Activated T-helper 9 cell treated with anti-CD3 and anti-CD28 coated beads, Interleukin-2, amount 50 U/mL, for 16 hours (primary cell): ENCODE results near the gene HOXD11.

ENCODE experiments used
- DNase-seq: peaks from one replicate; pipeline ENCODE4 v3.0.0-alpha.2; 2020; ENCODE audit warnings: low read depth

HOXD11 gene

GRCh38 chr2:176105730-176106580, 1.1 kb upstream of the HOXD11 start:
- DNase-seq: no peak

DNA sequence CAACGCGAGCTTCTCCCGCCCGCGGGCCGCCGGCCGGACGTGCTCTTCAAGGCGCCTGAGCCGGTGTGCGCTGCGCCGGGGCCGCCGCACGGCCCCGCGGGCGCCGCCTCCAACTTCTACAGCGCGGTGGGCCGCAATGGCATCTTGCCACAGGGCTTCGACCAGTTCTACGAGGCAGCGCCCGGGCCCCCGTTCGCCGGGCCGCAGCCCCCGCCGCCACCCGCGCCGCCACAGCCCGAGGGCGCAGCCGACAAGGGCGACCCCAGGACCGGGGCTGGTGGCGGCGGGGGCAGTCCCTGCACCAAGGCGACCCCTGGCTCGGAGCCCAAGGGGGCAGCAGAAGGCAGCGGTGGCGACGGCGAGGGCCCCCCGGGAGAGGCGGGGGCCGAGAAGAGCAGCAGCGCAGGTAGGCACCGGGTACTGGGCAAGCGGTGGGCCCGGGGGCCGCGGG, 676 bp downstream of the HOXD11 start:
- no peak for DNase-seq

DNA sequence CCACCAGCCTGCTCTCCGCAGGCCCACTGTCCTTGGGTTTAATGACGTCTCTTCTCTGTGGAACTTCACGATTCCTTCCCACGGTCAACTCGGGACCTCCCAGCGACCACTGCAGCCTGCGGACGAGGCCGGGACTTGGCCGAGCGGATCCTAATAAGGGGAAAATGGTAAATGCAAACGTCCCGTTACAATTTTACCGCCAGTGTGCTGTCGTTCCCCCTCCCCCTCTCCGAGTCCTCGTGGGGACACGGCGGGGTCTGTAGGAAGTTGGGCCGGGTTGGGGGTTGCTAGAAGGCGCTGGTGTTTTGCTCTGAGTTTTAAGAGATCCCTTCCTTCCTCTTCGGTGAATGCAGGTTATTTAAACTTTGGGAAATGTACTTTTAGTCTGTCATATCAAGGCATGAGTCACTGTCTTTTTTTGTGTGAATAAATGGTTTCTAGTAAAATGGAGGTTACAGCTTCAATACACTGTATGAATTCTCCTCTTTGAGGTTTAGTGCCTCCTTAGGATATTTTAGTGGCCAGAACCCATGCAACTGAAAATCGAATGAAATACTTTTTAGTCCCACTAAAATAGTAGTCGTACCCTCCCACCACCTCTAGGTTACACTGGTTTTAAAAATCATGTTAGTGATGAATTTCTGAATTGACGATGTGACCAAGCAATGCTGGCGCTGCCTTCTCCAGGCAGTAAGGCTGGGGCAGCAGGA, 2.3 kb downstream of the HOXD11 start:
- DNase-seq: no peak

DNA sequence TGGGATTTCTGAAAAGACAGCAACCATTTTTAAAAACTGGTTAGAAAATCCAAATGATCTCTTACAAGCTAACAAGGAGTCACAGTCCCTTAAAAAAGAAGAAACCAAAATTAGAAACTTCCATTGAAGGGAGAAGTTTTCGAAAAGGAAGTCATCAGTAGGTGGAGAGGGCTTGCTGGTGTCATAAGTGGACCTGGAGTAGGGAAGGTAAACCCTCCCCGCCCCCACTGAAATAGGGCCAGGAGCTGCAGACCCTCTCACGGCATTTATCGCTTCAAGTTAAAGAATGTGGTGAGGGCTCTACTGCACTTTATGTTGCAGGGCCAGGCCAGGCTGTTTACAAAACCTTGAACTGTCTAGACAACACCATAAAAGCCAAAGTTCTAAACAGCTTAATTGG, 2.9 kb downstream of the HOXD11 start:
- no peak for DNase-seq

GRCh38 chr2:176110415-176111308, 3.6 kb downstream of the HOXD11 start:
- DNase-seq: no peak

- no peak for DNase-seq
These were observed 4.2 kb downstream of the HOXD11 start for GRCh38 chr2:176111309-176111663.

GRCh38 chr2:176111846-176112374, 4.8 kb downstream of the HOXD11 start:
- DNase-seq: no peak

- DNase-seq: no peak
These were observed 5.6 kb downstream of the HOXD11 start for GRCh38 chr2:176112375-176113302.

DNA sequence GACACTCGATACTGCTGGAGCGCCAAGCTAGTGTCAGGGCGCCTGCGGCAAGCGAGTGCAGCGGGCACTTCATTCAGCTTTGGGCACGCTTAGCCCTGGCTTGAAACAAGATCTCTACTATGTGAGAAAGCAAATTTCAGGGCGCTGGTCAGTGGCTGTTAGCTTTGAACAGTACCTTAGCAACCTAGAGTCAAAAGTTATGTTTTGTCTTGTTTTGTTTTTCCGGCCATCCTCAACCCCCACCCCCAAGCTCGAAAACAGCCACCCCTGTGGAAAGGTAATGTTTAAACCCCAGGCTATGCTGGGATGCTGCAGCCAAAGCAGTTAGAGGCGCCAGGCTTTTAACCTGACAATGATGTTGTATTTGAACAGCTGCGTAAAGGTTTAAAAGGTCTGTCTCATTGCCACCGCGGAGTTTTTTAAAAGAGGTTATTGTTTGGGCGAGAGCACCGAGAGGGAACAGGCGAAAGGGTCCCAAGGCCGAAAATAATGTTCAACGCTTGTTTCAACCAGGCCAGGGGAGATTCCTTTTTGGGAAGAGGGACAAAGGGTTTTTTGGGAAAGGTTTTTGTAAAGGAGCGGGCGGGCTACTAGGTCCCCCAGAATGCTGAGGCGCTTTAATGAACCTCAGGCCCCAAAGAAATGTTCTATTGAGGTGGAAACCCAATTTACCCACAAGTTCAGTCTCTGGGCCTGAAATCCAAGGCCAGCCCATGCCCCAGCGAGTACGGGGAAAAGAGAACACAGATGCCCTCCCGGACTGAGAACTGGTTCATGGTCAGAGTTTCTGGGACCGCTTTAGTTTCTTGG, 7.2 kb downstream of the HOXD11 start:
- no peak for DNase-seq

DNA sequence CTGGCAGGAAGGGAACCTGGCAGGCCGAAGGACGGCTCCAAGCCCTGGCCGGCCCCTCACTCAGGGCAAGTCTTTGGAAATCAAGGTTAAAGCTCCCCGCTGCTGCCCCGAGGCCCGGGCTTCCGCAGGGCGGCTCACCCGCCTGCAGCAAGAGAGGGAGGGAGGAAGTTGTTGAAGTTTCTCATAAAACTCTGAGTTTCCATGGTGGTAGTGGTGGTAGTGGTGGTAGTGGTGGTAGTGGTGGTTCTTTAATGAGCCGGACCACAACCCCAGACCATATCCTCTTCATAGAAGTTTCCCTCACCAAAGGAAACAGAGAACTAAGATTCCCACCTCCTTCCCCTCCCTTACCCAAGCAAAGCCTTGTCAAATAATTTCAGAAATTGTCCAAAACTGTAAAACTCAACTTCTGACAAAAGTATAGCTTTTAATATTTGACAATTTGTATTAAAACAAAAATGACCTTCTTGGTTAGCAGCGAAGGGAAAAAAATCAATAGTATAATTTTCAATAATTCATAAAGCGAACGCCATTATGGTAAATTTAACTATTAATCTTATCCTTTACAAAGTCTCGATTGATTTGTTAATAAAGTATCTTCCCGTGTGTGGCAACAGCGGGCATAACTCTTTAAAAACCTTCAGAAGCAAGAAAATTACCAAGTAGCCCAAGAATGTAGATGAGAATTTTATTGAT, 8.0 kb downstream of the HOXD11 start:
- DNase-seq: no peak

GRCh38 chr2:176115883-176116813, 9.1 kb downstream of the HOXD11 start, which contains the start of gene HOXD10:
Gene HOXD10 (plus strand): TSS chr2:176116778. CDS start chr2:176116834, 56 bp downstream.
- DNase-seq: no peak

DNA sequence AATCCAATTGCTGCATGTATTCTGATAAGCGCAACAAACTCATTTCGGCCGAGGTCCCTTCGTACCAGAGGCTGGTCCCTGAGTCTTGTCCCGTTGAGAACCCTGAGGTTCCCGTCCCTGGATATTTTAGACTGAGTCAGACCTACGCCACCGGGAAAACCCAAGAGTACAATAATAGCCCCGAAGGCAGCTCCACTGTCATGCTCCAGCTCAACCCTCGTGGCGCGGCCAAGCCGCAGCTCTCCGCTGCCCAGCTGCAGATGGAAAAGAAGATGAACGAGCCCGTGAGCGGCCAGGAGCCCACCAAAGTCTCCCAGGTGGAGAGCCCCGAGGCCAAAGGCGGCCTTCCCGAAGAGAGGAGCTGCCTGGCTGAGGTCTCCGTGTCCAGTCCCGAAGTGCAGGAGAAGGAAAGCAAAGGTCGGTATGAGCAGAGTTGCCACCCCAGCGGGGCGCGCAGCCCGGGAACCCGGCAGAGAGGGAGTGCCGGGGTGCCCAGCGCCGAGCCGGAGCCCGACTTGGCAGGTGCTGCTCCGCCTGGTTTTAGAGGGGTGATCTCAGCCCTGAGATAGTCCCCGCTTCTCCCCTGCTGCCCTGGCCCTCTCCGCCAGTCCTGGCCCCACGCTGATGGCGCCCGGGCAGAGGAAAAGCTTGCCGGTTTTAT, 10.2 kb downstream of the HOXD11 start:
- DNase-seq: no peak

- no peak for DNase-seq
These were observed 10.8 kb downstream of the HOXD11 start for GRCh38 chr2:176117823-176118371.

DNA sequence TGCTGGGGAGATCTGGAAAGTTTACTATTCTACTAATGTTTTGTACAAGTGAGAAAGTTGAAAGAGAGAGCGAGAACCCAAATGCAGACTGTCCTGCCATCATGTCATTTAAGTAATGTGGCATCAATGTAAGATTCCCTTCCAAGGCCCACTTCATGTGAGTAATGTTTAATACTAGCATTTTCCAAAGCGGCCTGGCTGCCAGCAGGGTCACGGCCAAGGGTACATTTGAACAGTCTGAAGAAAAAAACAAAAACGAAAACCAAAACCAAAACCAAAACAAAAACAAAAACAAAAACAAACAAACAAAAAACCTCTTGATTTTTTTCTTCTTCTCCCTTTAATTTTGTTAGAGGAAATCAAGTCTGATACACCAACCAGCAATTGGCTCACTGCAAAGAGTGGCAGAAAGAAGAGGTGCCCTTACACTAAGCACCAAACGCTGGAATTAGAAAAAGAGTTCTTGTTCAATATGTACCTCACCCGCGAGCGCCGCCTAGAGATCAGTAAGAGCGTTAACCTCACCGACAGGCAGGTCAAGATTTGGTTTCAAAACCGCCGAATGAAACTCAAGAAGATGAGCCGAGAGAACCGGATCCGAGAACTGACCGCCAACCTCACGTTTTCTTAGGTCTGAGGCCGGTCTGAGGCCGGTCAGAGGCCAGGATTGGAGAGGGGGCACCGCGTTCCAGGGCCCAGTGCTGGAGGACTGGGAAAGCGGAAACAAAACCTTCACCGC, 11.7 kb downstream of the HOXD11 start:
- DNase-seq: no peak

GRCh38 chr2:176120364-176121189, 13.5 kb downstream of the HOXD11 start:
- DNase-seq: no peak
